ENCODE measurements around the gene FNTB.

GRCh38 chr14:64974563-64974962 is 12.1 kb upstream of the FNTB start:
- TF ChIP-seq CTCF (conservative IDR thresholded peaks at IDR 0.05) (no peak), ZFX (IDR thresholded peaks at IDR 0.05) (no peak)
